B cell (primary cell): ENCODE results near the gene MIX23.

Experiments used
- EZH2 ChIP-seq: IDR thresholded peaks from 2 replicates; pipeline ENCODE4 v1.6.1; 2012; ENCODE audit warnings: borderline replicate concordance, low read depth, mild to moderate bottlenecking, moderate library complexity, low read length; ENCODE audit not compliant: insufficient read depth, poor library complexity, severe bottlenecking
- TF ChIP-seq, protein P1 (sequence below): fragments of 200-600 bp; IDR thresholded peaks from one replicate; pipeline ENCODE4 v1.8.0; 2022; ENCODE audit warnings: antibody characterized with exemption, mild to moderate bottlenecking

DNA sequence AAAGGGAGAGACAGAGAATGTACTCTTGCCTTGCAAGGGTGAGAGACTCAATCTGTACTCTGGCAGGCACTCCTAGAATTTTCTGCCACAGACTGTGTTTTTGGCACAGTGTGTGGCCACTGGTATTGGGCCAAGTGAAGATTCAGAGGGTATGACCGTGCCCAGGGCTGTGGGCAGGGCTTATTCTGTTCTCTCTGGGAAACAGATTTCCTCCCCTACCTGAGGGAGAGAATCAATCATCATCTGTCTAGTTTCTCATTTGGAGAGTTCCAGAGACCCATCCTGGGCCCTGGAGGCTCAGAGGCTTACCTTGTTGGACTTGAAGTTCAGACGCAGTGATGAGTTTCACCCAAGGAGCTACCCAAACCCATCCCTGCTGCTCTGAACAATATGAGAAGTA is 29.8 kb downstream of the MIX23 start:
- TF ChIP-seq, protein P1, sequence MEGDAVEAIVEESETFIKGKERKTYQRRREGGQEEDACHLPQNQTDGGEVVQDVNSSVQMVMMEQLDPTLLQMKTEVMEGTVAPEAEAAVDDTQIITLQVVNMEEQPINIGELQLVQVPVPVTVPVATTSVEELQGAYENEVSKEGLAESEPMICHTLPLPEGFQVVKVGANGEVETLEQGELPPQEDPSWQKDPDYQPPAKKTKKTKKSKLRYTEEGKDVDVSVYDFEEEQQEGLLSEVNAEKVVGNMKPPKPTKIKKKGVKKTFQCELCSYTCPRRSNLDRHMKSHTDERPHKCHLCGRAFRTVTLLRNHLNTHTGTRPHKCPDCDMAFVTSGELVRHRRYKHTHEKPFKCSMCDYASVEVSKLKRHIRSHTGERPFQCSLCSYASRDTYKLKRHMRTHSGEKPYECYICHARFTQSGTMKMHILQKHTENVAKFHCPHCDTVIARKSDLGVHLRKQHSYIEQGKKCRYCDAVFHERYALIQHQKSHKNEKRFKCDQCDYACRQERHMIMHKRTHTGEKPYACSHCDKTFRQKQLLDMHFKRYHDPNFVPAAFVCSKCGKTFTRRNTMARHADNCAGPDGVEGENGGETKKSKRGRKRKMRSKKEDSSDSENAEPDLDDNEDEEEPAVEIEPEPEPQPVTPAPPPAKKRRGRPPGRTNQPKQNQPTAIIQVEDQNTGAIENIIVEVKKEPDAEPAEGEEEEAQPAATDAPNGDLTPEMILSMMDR, result no peak
- TF ChIP-seq EZH2, result no peak
